Activated CD4-positive, alpha-beta T cell treated with anti-CD3 and anti-CD28 coated beads, Interleukin-2, amount 50 U/mL, for 24 hours (primary cell): Measurements from ENCODE around the gene XAF1.
"Not testable (repeated sequence)": the region's sequence is repeated elsewhere in the genome, so short reads cannot be mapped to it uniquely, and the experiment has no call there.

ENCODE experiments used
- DNase-seq, 2 donors: peaks; one replicate each; pipeline ENCODE4 v3.0.0-alpha.2; 2020; ENCODE audit warnings: low read depth in 1 of 2, low spot score in 1 of 2

Gene XAF1

DNA sequence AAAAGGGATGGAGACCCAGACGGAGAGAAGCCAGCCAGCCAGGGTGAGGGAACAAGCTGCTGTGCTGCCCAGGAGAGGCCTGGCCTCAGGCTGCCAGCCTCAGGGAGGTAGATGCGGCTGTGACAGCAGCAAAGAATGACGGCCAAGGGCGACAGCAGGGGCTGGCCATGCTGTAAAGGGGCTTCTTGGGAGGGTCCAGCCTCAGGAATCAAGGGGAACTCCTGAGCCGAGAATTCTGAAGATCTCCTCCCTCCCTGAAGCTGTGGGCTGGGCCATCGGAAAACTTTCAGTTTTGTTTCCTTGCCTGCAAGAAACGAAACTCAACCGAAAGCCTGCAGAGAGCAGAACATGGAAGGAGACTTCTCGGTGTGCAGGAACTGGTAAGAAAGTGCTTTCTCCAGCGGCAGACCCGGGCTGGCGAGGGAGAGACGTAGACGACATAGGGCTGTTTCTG is at the start of gene XAF1:
TSS of gene XAF1 (plus strand) at position 316 of the 454 bp plus-strand sequence. CDS start at position 349, 33 bp downstream.
- peak in 1 of 2 donors; percentile 30 for DNase-seq

DNA sequence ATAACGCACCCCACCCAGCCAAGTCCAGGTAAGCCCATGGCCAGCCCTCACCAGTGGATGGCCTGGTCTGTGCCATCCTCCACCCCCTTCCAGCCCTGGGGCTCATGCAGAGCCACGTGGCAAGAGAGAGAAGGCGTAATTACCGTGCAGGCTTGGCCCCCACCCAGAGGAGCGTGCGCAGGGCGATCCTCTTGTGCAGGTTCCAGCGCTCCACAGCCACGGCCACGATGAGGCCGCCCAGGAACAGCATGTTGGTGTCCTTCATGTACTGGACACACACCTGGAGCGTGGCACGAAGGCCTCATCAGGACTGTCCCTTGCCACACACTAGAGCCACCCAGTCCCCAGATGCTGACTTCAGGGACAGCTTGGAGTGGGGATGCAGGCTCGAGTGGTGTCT is 49.3 kb upstream of the XAF1 start:
- DNase-seq, result no peak

DNA sequence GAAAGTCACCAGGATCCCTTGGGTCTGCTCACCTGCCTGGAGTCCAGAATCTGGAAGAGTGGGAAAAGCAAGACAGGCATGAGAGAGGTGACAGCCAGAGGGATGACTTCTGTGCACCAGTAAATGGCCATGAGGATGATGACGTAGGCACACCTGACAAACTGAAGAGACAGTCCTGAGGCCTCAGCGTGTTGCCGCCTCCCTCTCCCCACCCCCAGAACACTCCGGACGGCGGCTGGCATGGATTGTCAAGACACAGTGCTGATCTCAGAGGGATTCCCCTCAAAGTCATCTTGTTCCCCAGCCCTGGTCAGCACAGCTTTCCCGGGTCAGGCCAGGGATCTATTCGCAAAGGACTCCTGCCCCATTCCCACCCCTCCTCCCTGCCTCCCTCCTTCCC is 48.9 kb upstream of the XAF1 start:
- DNase-seq, result no peak

GRCh38 chr17:6708357-6708961 is 47.4 kb upstream of the XAF1 start:
- DNase-seq, result no peak

DNA sequence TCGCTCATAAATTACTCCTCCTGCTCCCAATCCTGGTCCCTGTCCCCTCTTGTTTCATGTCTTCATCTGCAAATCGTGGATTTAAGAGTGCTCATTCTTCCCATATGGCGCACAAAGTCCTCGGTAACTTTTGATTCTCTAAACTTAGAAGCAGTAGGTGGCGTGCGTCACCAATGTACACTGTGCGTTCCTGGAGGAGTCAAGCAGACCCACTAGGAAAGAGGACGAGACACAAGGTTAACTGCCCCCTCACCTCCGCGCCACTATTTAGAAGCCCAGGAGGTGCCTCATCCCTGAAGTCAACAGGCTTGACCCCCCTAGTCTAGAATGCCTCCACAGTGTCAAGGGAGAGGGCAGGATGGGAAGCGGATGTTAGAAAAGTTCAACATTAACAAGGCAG is 45.5 kb upstream of the XAF1 start:
- no peak for DNase-seq

DNA sequence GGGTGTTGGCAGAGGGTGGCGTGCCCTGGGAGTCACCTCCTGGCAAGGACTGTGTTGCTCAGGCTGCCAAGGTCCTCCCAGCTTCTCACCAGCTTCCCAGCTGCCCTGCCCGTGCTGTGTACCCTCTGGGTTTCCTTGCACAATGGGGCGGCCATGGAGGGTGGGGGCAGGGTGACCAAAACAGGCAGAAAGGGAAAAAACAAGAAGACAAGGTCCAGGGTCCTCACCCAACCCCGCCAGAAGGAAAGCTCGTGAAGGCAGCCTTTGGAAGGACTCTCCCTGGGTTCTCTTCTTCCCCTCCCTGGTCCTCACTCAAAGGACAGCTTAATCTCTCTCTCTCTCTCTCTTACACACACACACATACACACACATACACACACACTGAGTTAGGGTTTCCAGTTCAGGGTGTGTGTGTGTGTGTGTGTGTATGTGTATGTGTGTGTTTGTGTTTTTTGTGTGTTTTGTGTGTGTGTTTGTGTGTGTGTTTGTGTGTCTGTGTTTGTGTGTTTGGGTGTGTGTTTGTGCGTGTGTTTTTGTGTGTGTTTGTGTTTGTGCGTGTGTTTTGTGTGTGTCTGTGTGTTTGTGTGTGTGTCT is 44.7 kb upstream of the XAF1 start:
- no peak for DNase-seq

GRCh38 chr17:6711681-6712057 is 44.2 kb upstream of the XAF1 start:
- no peak for DNase-seq

DNA sequence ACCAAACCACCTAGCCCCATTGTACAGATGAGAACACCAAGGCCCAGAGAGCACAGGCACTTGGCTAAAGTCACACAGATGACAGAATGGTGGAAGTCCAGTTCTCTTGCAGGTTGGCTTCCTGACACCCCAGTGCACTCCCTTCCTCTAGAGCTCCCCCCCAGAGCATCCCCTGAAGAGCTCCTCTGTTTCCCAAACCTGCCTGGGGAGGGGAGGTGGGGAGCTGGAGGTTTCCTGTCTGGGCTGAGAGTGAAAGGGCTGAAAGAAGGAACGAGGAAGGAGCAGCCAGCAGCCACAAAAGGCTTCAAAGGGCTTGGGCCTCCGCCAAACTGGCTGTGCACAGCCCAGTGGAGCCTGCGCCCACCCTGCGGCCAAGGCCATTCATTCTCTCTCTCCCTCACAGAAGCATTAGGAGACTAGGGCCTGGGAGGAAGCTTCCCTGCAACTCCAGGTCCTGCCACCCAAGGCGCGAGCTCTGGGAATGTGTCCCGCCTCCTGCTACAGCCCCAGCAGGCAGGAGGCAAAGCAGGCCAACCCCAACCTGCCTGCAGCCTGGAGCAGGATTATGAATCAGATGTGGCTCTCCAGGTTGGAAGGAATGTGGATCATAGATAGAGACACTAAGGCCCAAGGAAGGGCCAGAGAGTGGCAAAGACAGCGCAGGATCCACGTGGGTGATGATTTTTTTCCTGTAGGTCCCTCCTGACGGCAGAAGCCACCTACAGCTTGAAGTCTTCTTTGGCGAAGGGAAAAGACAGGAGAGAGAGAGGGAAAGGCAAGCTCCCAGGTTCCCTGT is 43.6 kb upstream of the XAF1 start:
- no peak for DNase-seq

DNA sequence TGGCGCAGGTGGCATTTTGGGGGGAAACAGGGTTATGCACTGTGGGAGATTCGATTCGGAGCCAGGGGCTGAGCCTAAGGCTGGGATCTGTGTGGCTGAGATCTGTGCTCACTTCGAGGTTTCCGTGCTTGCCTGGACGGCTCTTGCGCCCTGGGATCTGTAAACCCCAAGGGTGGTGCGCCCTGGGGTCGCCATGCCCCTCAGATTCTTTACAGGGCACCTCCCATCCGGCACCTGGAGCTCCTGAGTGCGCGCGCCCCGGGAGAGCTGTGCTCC is 43.1 kb upstream of the XAF1 start:
- DNase-seq, result no peak

DNA sequence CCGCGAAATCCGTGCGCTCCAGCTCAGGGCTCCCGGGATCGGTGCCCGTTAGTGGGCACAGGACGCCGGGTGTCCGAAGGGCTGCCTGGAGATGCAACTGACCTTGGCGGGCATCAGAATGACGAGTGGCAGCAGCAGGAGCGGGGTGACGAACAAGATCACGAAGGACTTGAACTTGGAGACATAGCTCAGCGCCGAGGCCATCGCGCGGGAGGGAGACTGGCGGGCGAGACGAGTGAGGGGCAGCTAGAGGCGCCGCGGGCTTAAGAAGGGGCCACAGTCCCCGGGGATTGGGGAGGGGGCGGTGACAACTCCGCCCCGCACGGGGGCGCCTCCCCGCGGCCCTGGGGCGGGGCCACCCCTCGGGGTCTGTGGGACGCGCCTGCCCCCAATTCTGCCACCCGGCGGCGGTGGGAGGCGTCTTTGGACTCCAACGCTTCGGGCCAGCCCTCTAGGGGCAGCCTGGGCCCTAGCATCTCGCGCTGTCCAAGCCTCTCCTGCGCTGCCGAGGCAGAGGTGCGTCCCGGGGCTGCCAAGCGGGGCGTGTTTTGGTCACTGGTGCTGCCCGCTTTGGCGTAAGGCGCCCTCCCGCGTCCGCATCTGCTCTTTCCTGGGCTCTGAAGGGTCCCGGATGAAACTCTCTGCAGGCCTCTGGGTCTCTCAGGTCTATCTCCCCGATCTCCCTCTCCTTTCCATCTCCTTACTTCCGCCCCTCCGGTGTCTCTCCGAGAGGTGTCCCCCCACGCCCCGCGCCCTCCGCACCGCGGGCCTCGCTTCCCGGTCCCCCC is 42.5 kb upstream of the XAF1 start, which contains the start of gene SLC13A5:
TSS of gene SLC13A5 (minus strand) at position 240 of the 788 bp plus-strand sequence. CDS start at position 204, 36 bp downstream.
- no peak for DNase-seq

DNA sequence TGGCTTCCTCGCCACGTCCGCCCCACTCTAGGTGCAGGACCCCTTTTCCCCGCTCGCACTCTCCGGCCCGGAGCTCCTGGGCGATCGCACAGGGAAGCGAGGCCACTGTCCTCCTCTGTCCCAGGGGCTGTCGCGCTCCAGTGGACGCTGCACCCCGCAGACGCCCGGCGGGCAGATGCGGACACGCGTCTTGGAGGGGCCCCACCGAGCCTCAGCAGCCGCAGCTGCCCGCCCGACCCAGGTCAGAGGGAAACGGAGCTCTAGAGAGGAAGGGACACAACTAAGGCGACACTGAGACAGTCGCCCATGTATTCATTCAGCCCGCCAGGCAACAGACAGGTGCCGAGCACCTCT is 42.0 kb upstream of the XAF1 start:
- no peak for DNase-seq

- DNase-seq, result no peak
Measured at GRCh38 chr17:6714315-6714874, 41.5 kb upstream of the XAF1 start.

GRCh38 chr17:6716736-6717135 is 39.1 kb upstream of the XAF1 start:
- no peak for DNase-seq

GRCh38 chr17:6721744-6722143 is 34.1 kb upstream of the XAF1 start:
- DNase-seq, result no peak

DNA sequence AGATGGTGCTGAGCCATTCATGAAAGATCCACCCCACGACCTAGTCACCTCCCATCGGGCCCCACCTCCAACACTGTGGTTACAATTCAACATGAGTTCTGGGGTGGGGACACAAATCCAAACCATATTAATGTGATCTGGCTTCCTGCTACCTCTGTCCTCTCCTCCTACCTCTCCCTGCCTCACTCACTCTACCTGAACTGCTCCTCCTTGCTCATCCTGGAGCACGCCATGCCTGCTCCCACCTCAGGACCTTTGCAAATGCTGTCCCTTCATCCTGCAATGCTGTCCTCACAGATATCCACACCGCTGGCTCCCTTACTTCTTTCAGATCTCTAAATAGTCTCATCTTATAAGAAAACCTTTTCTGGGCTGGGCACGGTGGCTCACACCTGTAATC is 31.8 kb upstream of the XAF1 start:
- DNase-seq, result no peak

DNA sequence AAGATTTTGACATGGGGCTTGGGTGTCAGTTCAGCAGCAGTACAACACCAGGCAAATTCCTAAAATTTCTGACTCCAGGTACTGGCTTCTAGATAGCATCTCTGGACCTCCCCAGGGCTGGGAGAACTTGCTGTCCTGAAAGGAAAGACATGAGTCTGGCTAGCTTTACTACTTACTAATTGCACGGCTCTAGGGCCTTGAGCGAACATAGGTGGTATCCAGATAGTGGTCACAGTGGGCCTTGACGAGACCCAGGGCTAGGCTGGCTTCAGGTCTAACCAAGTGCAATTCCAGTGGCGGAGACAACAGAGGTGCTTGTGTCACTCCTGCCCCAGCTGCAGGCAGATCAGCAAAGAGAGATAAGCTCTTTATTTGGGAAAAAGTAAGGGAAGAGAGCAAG is 26.3 kb upstream of the XAF1 start:
- no peak for DNase-seq

DNA sequence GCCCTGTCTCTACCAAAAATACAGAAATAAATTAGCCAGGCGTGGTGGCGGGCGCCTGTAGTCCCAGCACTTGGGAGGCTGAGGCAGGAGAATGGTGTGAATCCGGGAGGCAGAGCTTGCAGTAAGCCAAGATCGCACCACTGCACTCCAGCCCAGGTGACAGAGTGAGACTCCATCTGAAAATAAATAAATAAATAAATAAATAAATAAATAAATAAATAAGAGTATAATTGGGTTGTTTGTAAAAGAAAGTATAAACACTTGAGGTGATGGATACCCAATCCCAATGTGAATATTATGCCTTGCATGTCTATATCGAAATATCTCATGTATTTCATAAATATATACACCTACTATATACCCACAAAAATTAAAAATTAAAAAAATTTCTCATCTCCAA is 9.2 kb upstream of the XAF1 start:
- DNase-seq, result not testable (repeated sequence)

- DNase-seq, result no peak
Measured at GRCh38 chr17:6748617-6749016, 7.2 kb upstream of the XAF1 start.

GRCh38 chr17:6749519-6749918 is 6.3 kb upstream of the XAF1 start:
- no peak for DNase-seq

DNA sequence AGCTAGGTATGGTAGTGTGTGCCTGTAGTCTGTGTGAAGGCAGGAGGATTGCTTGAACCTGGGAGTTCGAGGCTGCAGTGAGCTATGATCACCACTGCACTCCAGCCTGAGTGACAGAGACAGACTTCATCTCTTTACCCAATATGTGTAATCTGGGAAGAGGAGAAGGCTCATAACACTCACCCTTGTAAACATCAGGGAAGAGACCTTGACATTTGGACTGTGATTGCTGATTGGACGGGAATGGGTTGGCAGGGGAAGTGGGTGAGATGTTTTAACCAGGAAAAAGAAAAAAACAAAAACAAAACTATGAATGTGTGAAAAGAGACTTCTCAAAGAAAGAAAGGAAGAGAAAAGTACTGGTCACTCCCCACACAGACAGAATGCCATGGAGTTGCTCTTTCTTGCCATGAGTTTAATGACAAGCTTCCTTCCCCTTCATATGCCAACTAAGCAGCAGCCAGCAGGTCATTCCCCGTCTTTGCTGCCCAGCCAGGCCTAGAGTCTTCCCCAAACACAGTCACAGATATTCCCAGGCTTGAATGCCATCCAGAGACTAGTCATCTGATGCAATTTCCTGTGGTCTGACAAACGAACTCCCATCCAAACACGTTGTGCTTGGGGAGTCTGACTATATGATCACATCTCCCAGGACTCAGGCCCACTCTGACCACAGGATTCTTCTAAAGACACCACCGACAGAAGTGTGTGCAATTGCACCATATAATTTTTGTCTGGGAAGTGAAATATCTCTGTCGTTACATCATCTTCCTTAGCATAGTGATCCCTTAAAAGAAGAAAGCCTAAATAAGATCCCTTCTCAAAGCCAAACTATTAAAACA is 3.6 kb upstream of the XAF1 start:
- no peak for DNase-seq

DNA sequence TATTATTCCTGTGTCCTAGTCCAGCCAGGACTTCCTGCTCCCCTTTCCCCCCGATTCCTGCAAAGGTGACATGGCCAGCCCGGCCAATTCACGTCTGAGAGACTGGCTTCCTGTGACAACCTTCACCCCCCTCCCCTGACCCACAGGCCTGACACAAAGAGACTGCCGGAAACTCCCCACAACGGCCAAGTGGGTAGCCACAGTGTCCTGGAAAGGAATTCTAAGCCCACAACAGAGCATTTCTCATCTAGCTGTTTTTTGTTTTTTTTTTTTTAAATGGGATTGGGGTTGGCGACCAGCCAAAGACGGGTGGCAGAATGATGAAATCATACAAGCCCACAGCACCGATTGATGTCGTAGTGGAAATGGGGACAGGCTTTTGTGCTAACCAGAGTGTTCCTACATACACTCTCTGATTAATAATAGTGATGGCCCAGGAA is 2.8 kb upstream of the XAF1 start:
- DNase-seq, result peak in 1 of 2 donors; percentile 28
